OCI-LY7 (cell line): Measurements from ENCODE around the gene MRPL11. TPM values are rescaled to one million over a fixed set of nuclear protein-coding genes. Genes with fewer than 3 reads are reported as not detected.

Experiments
- BruUV-seq: library from RNA; stranded (reverse); fragments of 400-500 nt; replicated peaks from 2 replicates; lab custom pipeline; 2021; lab: Mats Ljungman, UMichigan
- CTCF ChIA-PET: fragments of 300-600 bp; sonication (Branson Sonifier 250); formaldehyde crosslinking; loops from one replicate; lab custom pipeline; 2022; ENCODE audit warnings: antibody characterized with exemption; ENCODE audit not compliant: unreplicated experiment; lab: Charles Lee
- POLR2A ChIA-PET: fragments of 300-600 bp; sonication (Branson Sonifier 250); formaldehyde crosslinking; loops from one replicate; lab custom pipeline; 2022; ENCODE audit warnings: antibody characterized with exemption; lab: Charles Lee
- DNase-seq: peaks from one replicate; pipeline ENCODE4 v3.0.0-alpha.2; 2015; ENCODE audit warnings: low spot score
- H2AFZ ChIP-seq: fragments of 200-600 bp; sonication (generic), shearing (Covaris generic); 2 replicates; pipeline ENCODE4 v1.6.1; 2014; ENCODE audit warnings: mild to moderate bottlenecking, antibody characterized with exemption, low read length, moderate library complexity
- H3K27ac ChIP-seq: fragments of 200-600 bp; sonication (generic); 2 replicates; pipeline ENCODE4 v1.5.1; 2014; ENCODE audit warnings: mixed run types, low read depth, mild to moderate bottlenecking, moderate library complexity, low read length, inconsistent platforms; ENCODE audit not compliant: poor library complexity, severe bottlenecking
- H3K36me3 ChIP-seq: fragments of 200-600 bp; sonication (generic); 2 replicates; pipeline ENCODE4 v1.6.1; 2014; ENCODE audit warnings: mild to moderate bottlenecking, antibody characterized with exemption, low read length, moderate library complexity, mixed read lengths; ENCODE audit not compliant: insufficient read depth
- H3K4me1 ChIP-seq: fragments of 200-600 bp; sonication (generic); 2 replicates; pipeline ENCODE4 v1.5.1; 2014; ENCODE audit warnings: mild to moderate bottlenecking, low read length; ENCODE audit not compliant: insufficient read depth, poor library complexity, severe bottlenecking
- H3K4me2 ChIP-seq: fragments of 200-600 bp; sonication (generic); 2 replicates; pipeline ENCODE4 v1.6.1; 2014; ENCODE audit warnings: mild to moderate bottlenecking, low read length
- H3K4me3 ChIP-seq: fragments of 200-600 bp; sonication (generic); 2 replicates; pipeline ENCODE4 v1.5.1; 2014; ENCODE audit warnings: mild to moderate bottlenecking, low read depth, low read length; ENCODE audit not compliant: poor library complexity, severe bottlenecking
- H3K79me2 ChIP-seq: fragments of 200-600 bp; sonication (generic); 2 replicates; pipeline ENCODE4 v1.6.1; 2016; ENCODE audit warnings: low read depth, mild to moderate bottlenecking, low read length, moderate library complexity, mixed read lengths; ENCODE audit not compliant: insufficient read depth
- H3K9me2 ChIP-seq: fragments of 200-600 bp; sonication (generic); 2 replicates; pipeline ENCODE4 v1.6.1; 2016; ENCODE audit warnings: mild to moderate bottlenecking, low read length, mixed read lengths; ENCODE audit not compliant: insufficient read depth
- H3K9me3 ChIP-seq: fragments of 200-600 bp; sonication (generic); 2 replicates; pipeline ENCODE4 v1.6.1; 2014; ENCODE audit warnings: mild to moderate bottlenecking, mixed run types, low read length, mixed read lengths
- H4K20me1 ChIP-seq: fragments of 200-600 bp; sonication (generic); 2 replicates; pipeline ENCODE4 v1.6.1; 2014; ENCODE audit warnings: mild to moderate bottlenecking, antibody characterized with exemption, low read length, moderate library complexity, mixed read lengths; ENCODE audit not compliant: insufficient read depth
- CTCF ChIP-seq: fragments of 200-600 bp; sonication (generic); conservative IDR thresholded peaks from 2 replicates; pipeline ENCODE4 v1.5.1; 2014; ENCODE audit warnings: mild to moderate bottlenecking, antibody characterized with exemption, low read length, moderate library complexity, mixed read lengths
- EZH2phosphoT487 ChIP-seq: fragments of 200-600 bp; sonication (generic); IDR thresholded peaks from 2 replicates; pipeline ENCODE4 v1.6.1; 2018; ENCODE audit warnings: low read depth, borderline replicate concordance, mild to moderate bottlenecking, mixed run types, antibody characterized with exemption, low read length, moderate library complexity, mixed read lengths
- intact Hi-C: fragments of 100-400 bp; cut with micrococcal nuclease; formaldehyde crosslinking; loops from one replicate; pipeline ENCODE4 v1.10.0; 2022; ENCODE audit not compliant: unreplicated experiment
- total RNA-seq, 2 experiments: library from RNA; depleted of rRNA in 1 of 2; stranded (reverse); fragments of >200 nt in 1 of 2; shearing (Covaris generic) in 1 of 2; gene quantifications; 2 replicates each; pipeline ENCODE4 v1.2.3, GENCODE V29; 2014 to 2022

Gene MRPL11
- total RNA-seq, 2 experiments from 2014 or later = 88.6 to 101 TPM

- Histone ChIP-seq H3K4me1 (peaks cover 4% of the 10 kb centered on the region), H4K20me1 (no peaks in the 10 kb centered on the region), H3K79me2 (no peaks in the 10 kb centered on the region), H3K4me2 (no peak overlapping the region), H3K9me2 (no peaks in the 10 kb centered on the region), H3K9me3 (no peaks in the 10 kb centered on the region), H3K36me3 (no peaks in the 10 kb centered on the region), H3K27ac (no peak overlapping the region), H3K4me3 (no peak overlapping the region), H2AFZ (no peak overlapping the region)
- no peak for DNase-seq
- CTCF ChIA-PET = interaction anchor here (0.5 to 0.6 kb wide), 2 partner anchors 27 to 59 kb away, joined by 3 read pairs; no protein-coding TSS in a partner anchor
- no TSS peak for BruUV-seq
- no peak for TF ChIP-seq CTCF
- TF ChIP-seq EZH2phosphoT487 = no peak
- intact Hi-C loops = loop anchor here (1.0 to 5.0 kb wide), 5 partner anchors 21 to 271 kb away; no protein-coding TSS in a partner anchor
- POLR2A ChIA-PET = interaction anchor here (1.0 kb wide), 1 partner anchor 14 kb away, joined by 3 read pairs; no protein-coding TSS in a partner anchor
Observed at GRCh38 chr11:66407651-66408050, 31.0 kb downstream of the MRPL11 start.

GRCh38 chr11:66393954-66394353, 44.7 kb downstream of the MRPL11 start:
- no TSS peak for BruUV-seq
- Histone ChIP-seq H4K20me1 (no peaks in the 10 kb centered on the region), H3K36me3 (no peaks in the 10 kb centered on the region), H3K27ac (no peak overlapping the region), H3K9me3 (no peaks in the 10 kb centered on the region), H3K4me2 (no peak overlapping the region), H3K4me3 (no peak overlapping the region), H3K4me1 (peaks cover 17% of the 10 kb centered on the region), H3K9me2 (no peaks in the 10 kb centered on the region), H2AFZ (no peak overlapping the region), H3K79me2 (no peaks in the 10 kb centered on the region)
- no peak for DNase-seq
- ChIA-PET POLR2A (no interaction called here), CTCF (no interaction called here)
- no peak for TF ChIP-seq EZH2phosphoT487
- no peak for TF ChIP-seq CTCF
- intact Hi-C loops = no loop called here

- no peaks in the 10 kb centered on the region for H4K20me1 ChIP-seq
- CTCF ChIA-PET = interaction anchor here (0.8 kb wide), 1 partner anchor 13 kb away, joined by 6 read pairs; no protein-coding TSS in a partner anchor
- no peak overlapping the region for H3K4me3 ChIP-seq
- H2AFZ ChIP-seq = peak overlapping the region; percentile 72; the same call in 1 of the 2 replicates
- TF ChIP-seq CTCF = no peak
- no peak for TF ChIP-seq EZH2phosphoT487
- BruUV-seq = no TSS peak
- no peaks in the 10 kb centered on the region for H3K9me3 ChIP-seq
- POLR2A ChIA-PET = interaction anchor here (0.6 to 2.2 kb wide), 3 partner anchors 9 to 75 kb away, joined by 3 to 13 read pairs (median 3); partner anchors contain the start of genes PELI3 and SLC29A2
- peaks cover 24% of the 10 kb centered on the region for H3K4me1 ChIP-seq
- H3K4me2 ChIP-seq = peak overlapping the region; percentile 63
- H3K27ac ChIP-seq = peak overlapping the region; percentile 50
- no peaks in the 10 kb centered on the region for H3K9me2 ChIP-seq
- intact Hi-C loops = no loop called here
- DNase-seq = peak; percentile 67
- H3K36me3 ChIP-seq = no peaks in the 10 kb centered on the region
- H3K79me2 ChIP-seq = no peaks in the 10 kb centered on the region
Observed at GRCh38 chr11:66391322-66391721, 47.3 kb downstream of the MRPL11 start.
